H1 (cell line): Measurements from ENCODE around the gene SLC35E4. TPM values are rescaled to one million over a fixed set of nuclear protein-coding genes. Genes with fewer than 3 reads are reported as not detected.
A peak's percentile ranks its signal among the peaks of the same experiment; 100 is the strongest.

Experiments used
- BCL11A ChIP-seq, 2 experiments: IDR thresholded peaks; one replicate each; pipeline ENCODE4 v1.6.1; 2011; ENCODE audit warnings: low read depth in 2 of 2, low read length in 2 of 2, mild to moderate bottlenecking in 2 of 2
- CBX8 ChIP-seq: fragments of 300-800, 300-1000 bp; sonication (generic); IDR thresholded peaks from 2 replicates; pipeline ENCODE4 v1.7.1; 2016; ENCODE audit warnings: low read depth, low read length, borderline replicate concordance
- CHD1 ChIP-seq: IDR thresholded peaks from 2 replicates; pipeline ENCODE4 v1.6.1; 2012; ENCODE audit warnings: low read depth, low read length, improper control_type of control experiment
- EGR1 ChIP-seq: IDR thresholded peaks from 2 replicates; pipeline ENCODE4 v1.6.1; 2011; ENCODE audit warnings: low read depth, low read length, borderline replicate concordance
- EP300 ChIP-seq, 2 experiments: IDR thresholded peaks; 1 replicate in 1 of 2; 2 replicates in 1 of 2; pipeline ENCODE4 v1.6.1; 2011 to 2012; ENCODE audit warnings: low read depth in 2 of 2, low read length in 2 of 2, mild to moderate bottlenecking in 2 of 2, borderline replicate concordance in 1 of 2, inconsistent platforms in 1 of 2, moderate library complexity in 1 of 2
- FOSL1 ChIP-seq: IDR thresholded peaks from 2 replicates; pipeline ENCODE4 v1.6.1; 2011; ENCODE audit warnings: mild to moderate bottlenecking, low read depth, low read length, moderate library complexity; ENCODE audit not compliant: insufficient read depth
- HDAC2 ChIP-seq, 2 experiments: fragments of 300-600 bp in 1 of 2; sonication (generic) in 1 of 2; IDR thresholded peaks; 2 replicates each; pipeline ENCODE4 v1.6.1; 2011 to 2012; ENCODE audit warnings: low read depth in 2 of 2, low read length in 2 of 2, mild to moderate bottlenecking in 2 of 2, moderate library complexity in 2 of 2, borderline replicate concordance in 1 of 2, inconsistent platforms in 1 of 2
- JUND ChIP-seq: IDR thresholded peaks from 2 replicates; pipeline ENCODE4 v1.6.1; 2011; ENCODE audit warnings: mild to moderate bottlenecking, improper control_type of control experiment, low read length
- KDM1A ChIP-seq: fragments of 200-600, 300-600 bp; sonication (generic); IDR thresholded peaks from 2 replicates; pipeline ENCODE4 v1.7.1; 2016; ENCODE audit warnings: mild to moderate bottlenecking, low read length, borderline replicate concordance
- KDM4A ChIP-seq: IDR thresholded peaks from one replicate; pipeline ENCODE4 v1.7.1; 2012; ENCODE audit warnings: low read depth, mild to moderate bottlenecking, moderate library complexity, low read length, inconsistent platforms; ENCODE audit not compliant: severe bottlenecking
- KDM5A ChIP-seq: fragments of 200-600 bp; IDR thresholded peaks from 2 replicates; pipeline ENCODE4 v1.7.1; 2012; ENCODE audit warnings: mild to moderate bottlenecking, low read length, inconsistent platforms, mixed read lengths
- MAFK ChIP-seq: IDR thresholded peaks from 2 replicates; pipeline ENCODE4 v1.6.1; 2012; ENCODE audit warnings: low read depth, mild to moderate bottlenecking, improper control_type of control experiment, low read length
- MAX ChIP-seq: IDR thresholded peaks from 2 replicates; pipeline ENCODE4 v1.6.1; 2012; ENCODE audit warnings: inconsistent platforms
- POLR2A ChIP-seq, 2 experiments: IDR thresholded peaks; 1 replicate in 1 of 2; 2 replicates in 1 of 2; pipeline ENCODE4 v1.6.1; 2011; ENCODE audit warnings: low read depth in 2 of 2, low read length in 2 of 2, mild to moderate bottlenecking in 2 of 2; ENCODE audit errors: control extremely low read depth in 1 of 2
- RAD21 ChIP-seq, 2 experiments: IDR thresholded peaks in 1 of 2; conservative IDR thresholded peaks in 1 of 2; 2 replicates each; pipeline ENCODE4 v1.6.1; 2011; ENCODE audit warnings: low read depth in 2 of 2, low read length in 2 of 2, improper control_type of control experiment in 1 of 2, inconsistent platforms in 1 of 2, mild to moderate bottlenecking in 1 of 2, moderate library complexity in 1 of 2
- RXRA ChIP-seq: IDR thresholded peaks from 2 replicates; pipeline ENCODE4 v1.6.1; 2011; ENCODE audit warnings: low read depth, mild to moderate bottlenecking, low read length, moderate library complexity; ENCODE audit not compliant: insufficient read depth
- SIRT6 ChIP-seq: IDR thresholded peaks from one replicate; pipeline ENCODE4 v1.7.1; 2012; ENCODE audit warnings: low read length, inconsistent platforms
- SIX5 ChIP-seq: IDR thresholded peaks from 2 replicates; pipeline ENCODE4 v1.6.1; 2011; ENCODE audit warnings: mild to moderate bottlenecking, low read depth, low read length
- SP2 ChIP-seq: IDR thresholded peaks from 2 replicates; pipeline ENCODE4 v1.6.1; 2012; ENCODE audit warnings: mild to moderate bottlenecking, low read length, inconsistent platforms
- SP4 ChIP-seq: IDR thresholded peaks from 2 replicates; pipeline ENCODE4 v1.6.1; 2012; ENCODE audit warnings: low read length, inconsistent platforms
- SRF ChIP-seq: IDR thresholded peaks from 2 replicates; pipeline ENCODE4 v1.6.1; 2011; ENCODE audit warnings: mild to moderate bottlenecking, low read depth, low read length, moderate library complexity
- SUZ12 ChIP-seq: fragments of 200-600 bp; sonication (generic); IDR thresholded peaks from 2 replicates; pipeline ENCODE4 v1.6.1; 2012; ENCODE audit warnings: mild to moderate bottlenecking, inconsistent platforms, low read length, moderate library complexity, mixed read lengths
- TAF1 ChIP-seq: IDR thresholded peaks from 2 replicates; pipeline ENCODE4 v1.6.1; 2011; ENCODE audit warnings: mild to moderate bottlenecking, low read depth, low read length
- TCF12 ChIP-seq: IDR thresholded peaks from 2 replicates; pipeline ENCODE4 v1.6.1; 2011; ENCODE audit warnings: low read depth, mild to moderate bottlenecking, low read length
- polyA plus RNA-seq, 7 experiments: library from polyadenylated mRNA; depleted of rRNA in 3 of 7; stranded (reverse) in 5 of 7; unstranded in 2 of 7; fragments of >200 nt in 5 of 7; fragments of 200-250 nt in 2 of 7; gene quantifications; 1 replicate in 5 of 7; 2 replicates in 1 of 7; 4 replicates in 1 of 7; pipeline versions ENCODE4 v1.2.1 to v1.2.3, GENCODE V29; 2011 to 2013; ENCODE audit warnings: missing spikeins in 2 of 7, mixed read lengths in 2 of 7
- total RNA-seq: library from RNA; stranded (reverse); fragmentation: NEBNext Ultra II Directional; extraction: Animal tissue kit (Norgen Biotek cat#: 25700); gene quantifications from 2 replicates; pipeline ENCODE4 v1.2.1, GENCODE V29; 2021

The SLC35E4 gene
- total and polyA plus RNA-seq, 2 of the 8 experiments (the other 6 are each of a cell fraction or from before 2014, with no cell fraction given) = 5.1 to 5.6 TPM

- TF ChIP-seq CHD1 = no peak
- no peak for TF ChIP-seq RAD21 (IDR thresholded peaks at IDR 0.05 in 1 of 2, conservative IDR thresholded peaks at IDR 0.05 in 1 of 2; ENCODE audit: low read depth in 2 of 2, low read length in 2 of 2)
- TF ChIP-seq SIRT6 = no peak
- peak; percentile 74 to 81 for TF ChIP-seq POLR2A (IDR thresholded peaks at IDR 0.05; ENCODE audit: control extremely low read depth in 1 of 2, low read depth in 2 of 2, low read length in 2 of 2)
- TF ChIP-seq KDM1A = 0 out of 2 replicates have a peak, but pooled peaks have one; percentile 13
- TF ChIP-seq TCF12 = 0 out of 2 replicates have a peak, but pooled peaks have one; percentile 2
- no peak for TF ChIP-seq BCL11A (IDR thresholded peaks at IDR 0.05; ENCODE audit: low read depth in 2 of 2, low read length in 2 of 2)
- TF ChIP-seq FOSL1 = no peak
- TF ChIP-seq KDM5A = no peak; the same call in 1 of the 2 replicates
- peak; percentile 73 for TF ChIP-seq TAF1
- 0 out of 2 replicates have a peak, but pooled peaks have one; percentile 18 for TF ChIP-seq EGR1
- TF ChIP-seq RXRA = no peak
- no peak for TF ChIP-seq SP2
- peak; percentile 80; the same call in 1 of the 2 replicates for TF ChIP-seq MAFK
- no peak for TF ChIP-seq SIX5
- no peak for TF ChIP-seq SUZ12
- 0 out of 2 replicates have a peak, but pooled peaks have one; percentile 5 for TF ChIP-seq JUND
- TF ChIP-seq MAX = peak; percentile 84
- no peak for TF ChIP-seq SRF
- TF ChIP-seq EP300 (IDR thresholded peaks at IDR 0.05; ENCODE audit: borderline replicate concordance in 1 of 2, low read depth in 2 of 2, low read length in 2 of 2) = peak in 1 of 2 experiments; percentile 0; a peak in 1 of 3 replicates
- peak in 1 of 2 experiments; percentile 85; a peak in 2 of 4 replicates for TF ChIP-seq HDAC2 (IDR thresholded peaks at IDR 0.05; ENCODE audit: borderline replicate concordance in 1 of 2, low read depth in 2 of 2, low read length in 2 of 2)
- TF ChIP-seq CBX8 = no peak
- TF ChIP-seq KDM4A = peak; percentile 95
- TF ChIP-seq SP4 = no peak
Observed at GRCh38 chr22:30606455-30607299, 28.9 kb upstream of the SLC35E4 start, which contains the start of gene TCN2 (continued).
